Neural crest cell (in vitro differentiated cells): ENCODE results near the gene RYR3. TPM values are rescaled to one million over a fixed set of nuclear protein-coding genes. Genes with fewer than 3 reads are reported as not detected.

Experiments
- DNase-seq: peaks from one replicate; pipeline ENCODE4 v3.0.0; 2021; ENCODE audit warnings: low read depth, mixed read lengths, low spot score
- H3K27ac Mint-ChIP-seq: one replicate; pipeline ENCODE4 v1.8.0; 2021; ENCODE audit warnings: mild to moderate bottlenecking, mixed read lengths; ENCODE audit not compliant: unreplicated experiment
- H3K27me3 Mint-ChIP-seq: 2 replicates; pipeline ENCODE4 v1.8.0; 2021; ENCODE audit warnings: low read depth, mild to moderate bottlenecking, mixed read lengths
- H3K36me3 Mint-ChIP-seq: 2 replicates; pipeline ENCODE4 v1.8.0; 2021; ENCODE audit warnings: low read depth, mild to moderate bottlenecking, mixed read lengths
- H3K4me1 Mint-ChIP-seq: 2 replicates; pipeline ENCODE4 v1.8.0; 2021; ENCODE audit warnings: mixed read lengths
- H3K4me3 Mint-ChIP-seq: one replicate; pipeline ENCODE4 v1.8.0; 2021; ENCODE audit warnings: mild to moderate bottlenecking, mixed read lengths
- H3K9me3 Mint-ChIP-seq: 2 replicates; pipeline ENCODE4 v1.8.0; 2021; ENCODE audit warnings: mixed read lengths
- CTCF ChIP-seq: fragments of 200-600 bp; sonication (generic); conservative IDR thresholded peaks from 2 replicates; pipeline ENCODE4 v1.5.0; 2021; ENCODE audit warnings: antibody characterized with exemption, mild to moderate bottlenecking
- total RNA-seq: library from RNA; stranded (reverse); gene quantifications from 2 replicates; pipeline ENCODE4 v1.2.1, GENCODE V29; 2021

The RYR3 gene
- total RNA-seq, 1 donor from 2014 or later: 2.2 TPM

GRCh38 chr15:33716025-33716424 is 405.3 kb downstream of the RYR3 start:
- Mint-ChIP-seq H3K27me3 (no peaks in the 10 kb centered on the region), H3K27ac (no peak overlapping the region), H3K4me3 (no peak overlapping the region), H3K9me3 (peaks cover 8% of the 10 kb centered on the region), H3K36me3 (peaks cover 4% of the 10 kb centered on the region), H3K4me1 (no peaks in the 10 kb centered on the region)
- no peak for TF ChIP-seq CTCF
- no peak for DNase-seq

GRCh38 chr15:33720952-33721351 is 410.2 kb downstream of the RYR3 start:
- no peak overlapping the region for H3K27ac Mint-ChIP-seq
- no peak for DNase-seq
- TF ChIP-seq CTCF: no peak
- H3K4me1 Mint-ChIP-seq: no peaks in the 10 kb centered on the region
- no peaks in the 10 kb centered on the region for H3K27me3 Mint-ChIP-seq
- no peaks in the 10 kb centered on the region for H3K36me3 Mint-ChIP-seq
- H3K9me3 Mint-ChIP-seq: no peaks in the 10 kb centered on the region
- no peak overlapping the region for H3K4me3 Mint-ChIP-seq

DNA sequence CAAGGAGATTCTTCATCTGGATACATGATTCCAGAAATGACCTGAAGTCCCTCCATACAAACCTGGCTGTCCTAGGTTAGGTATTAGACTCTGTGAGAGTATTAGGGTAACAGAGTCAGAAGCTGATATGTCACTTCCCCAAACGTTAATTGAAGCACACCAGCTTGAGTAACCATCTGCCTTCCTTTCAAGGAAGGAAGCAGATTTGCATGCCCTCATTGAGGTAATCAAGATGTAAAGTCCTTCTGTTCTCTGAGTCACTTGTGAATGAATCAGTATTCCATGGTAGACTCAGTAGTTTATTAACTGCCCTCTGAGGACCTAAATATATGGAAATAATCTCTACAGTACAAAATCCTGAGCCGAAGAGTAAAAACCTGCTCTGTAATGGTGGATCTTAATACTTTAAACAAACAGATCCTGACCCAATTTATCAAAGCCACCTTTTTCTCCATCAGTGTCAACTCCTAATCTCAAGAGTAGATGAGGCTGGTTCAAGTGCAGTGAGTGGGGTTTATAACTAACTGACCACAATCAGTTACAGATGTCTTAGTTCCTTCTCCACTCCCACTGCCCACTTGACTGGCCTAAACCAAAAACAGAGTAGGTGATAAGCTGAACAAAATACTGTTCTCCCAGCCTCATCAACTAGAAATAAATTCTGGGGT is 411.4 kb downstream of the RYR3 start:
- TF ChIP-seq CTCF: no peak
- H3K27ac Mint-ChIP-seq: no peak overlapping the region
- H3K4me3 Mint-ChIP-seq: no peak overlapping the region
- no peaks in the 10 kb centered on the region for H3K4me1 Mint-ChIP-seq
- no peaks in the 10 kb centered on the region for H3K27me3 Mint-ChIP-seq
- no peaks in the 10 kb centered on the region for H3K36me3 Mint-ChIP-seq
- no peaks in the 10 kb centered on the region for H3K9me3 Mint-ChIP-seq
- DNase-seq: no peak

DNA sequence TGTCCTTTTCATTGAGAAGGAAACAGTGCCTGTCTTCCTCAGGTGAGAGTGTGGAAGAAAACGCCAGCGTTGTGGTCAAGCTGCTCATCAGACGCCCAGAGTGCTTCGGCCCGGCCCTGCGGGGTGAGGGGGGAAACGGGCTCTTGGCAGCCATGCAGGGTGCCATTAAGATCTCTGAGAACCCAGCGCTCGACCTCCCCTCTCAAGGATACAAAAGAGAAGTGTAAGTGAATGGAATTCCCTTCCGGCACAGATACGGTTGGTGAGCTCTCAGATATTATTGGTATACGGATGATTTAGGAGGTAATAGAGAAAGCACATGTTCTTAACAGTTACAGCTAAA is 411.9 kb downstream of the RYR3 start:
- Mint-ChIP-seq H3K27me3 (no peaks in the 10 kb centered on the region), H3K27ac (no peak overlapping the region), H3K4me1 (no peaks in the 10 kb centered on the region), H3K9me3 (no peaks in the 10 kb centered on the region), H3K4me3 (no peak overlapping the region), H3K36me3 (no peaks in the 10 kb centered on the region)
- no peak for TF ChIP-seq CTCF
- DNase-seq: no peak

GRCh38 chr15:33724321-33725036 is 413.7 kb downstream of the RYR3 start:
- Mint-ChIP-seq H3K4me3 (no peak overlapping the region), H3K27me3 (no peaks in the 10 kb centered on the region), H3K27ac (no peak overlapping the region), H3K4me1 (no peaks in the 10 kb centered on the region), H3K9me3 (no peaks in the 10 kb centered on the region), H3K36me3 (no peaks in the 10 kb centered on the region)
- TF ChIP-seq CTCF: no peak
- DNase-seq: no peak
